Left lung (tissue), 10 donors: ENCODE measurements around the gene MYO1F. TPM values are rescaled to one million over a fixed set of nuclear protein-coding genes. Genes with fewer than 3 reads are reported as not detected.
A peak's percentile ranks its signal among the peaks of the same experiment; 100 is the strongest.

Source experiments
- ATAC-seq: fragments of 200-7000 bp; cut with Tn5 transposase; one replicate; pipeline ENCODE4 v1.9.1; 2020; ENCODE audit warnings: moderate library complexity
- DNase-seq, 4 donors: peaks; one replicate each; pipeline ENCODE4 v3.0.0-alpha.2; 2013 to 2020
- H3K27ac ChIP-seq, 2 donors: fragments of 200-600 bp; sonication (generic) in 1 of 2; one replicate each; pipeline versions ENCODE4 v1.5.0 to v1.8.0; 2020 to 2021
- H3K27me3 ChIP-seq, 2 donors: fragments of 200-600 bp; sonication (generic) in 1 of 2; one replicate each; pipeline versions ENCODE4 v1.5.0 to v1.8.0; 2020 to 2021
- H3K36me3 ChIP-seq, 2 donors: fragments of 200-600 bp; sonication (generic) in 1 of 2; one replicate each; pipeline versions ENCODE4 v1.5.0 to v1.8.0; 2020 to 2021
- H3K4me1 ChIP-seq, 2 donors: fragments of 200-600 bp; one replicate each; pipeline ENCODE4 v1.8.0; 2021
- H3K4me3 ChIP-seq, 2 donors: fragments of 200-600 bp; sonication (generic) in 1 of 2; one replicate each; pipeline versions ENCODE4 v1.5.0 to v1.8.0; 2020 to 2021; ENCODE audit warnings: mild to moderate bottlenecking in 1 of 2
- H3K9me3 ChIP-seq, 2 donors: fragments of 200-600 bp; sonication (generic) in 1 of 2; one replicate each; pipeline versions ENCODE4 v1.5.0 to v1.8.0; 2020 to 2021
- intact Hi-C, 2 donors: fragments of 100-400 bp; cut with DNase I; formaldehyde crosslinking; loops; one replicate each; pipeline versions ENCODE4 v1.11.2 to v1.14.2; 2022
- polyA plus RNA-seq, 6 donors: library from polyadenylated mRNA; unstranded; fragments of 120-200 nt; gene quantifications; one replicate each; pipeline ENCODE4 v1.2.1, GENCODE V29; 2013; ENCODE audit not compliant: insufficient read length in 6 of 6
- total RNA-seq, 2 donors: library from RNA; stranded (reverse); fragmentation: NEBNext Ultra II Directional; extraction: Animal tissue kit (Norgen Biotek cat#: 25700); gene quantifications; one replicate each; pipeline ENCODE4 v1.2.1, GENCODE V29; 2021
- TF ChIP-seq, protein P1 (sequence below), 2 donors: fragments of 200-600 bp; sonication (generic) in 1 of 2; IDR thresholded peaks; one replicate each; pipeline versions ENCODE4 v1.5.0 to v1.8.0; 2021; ENCODE audit warnings: antibody characterized with exemption in 2 of 2
- donor health status: DM: no; HTN: yes; CAD: no.
- donor health status: DM: no; HTN: no; CAD: no.

Gene MYO1F
- total and polyA plus RNA-seq, 8 donors = 11.3 to 161 (median 13.8) TPM

DNA sequence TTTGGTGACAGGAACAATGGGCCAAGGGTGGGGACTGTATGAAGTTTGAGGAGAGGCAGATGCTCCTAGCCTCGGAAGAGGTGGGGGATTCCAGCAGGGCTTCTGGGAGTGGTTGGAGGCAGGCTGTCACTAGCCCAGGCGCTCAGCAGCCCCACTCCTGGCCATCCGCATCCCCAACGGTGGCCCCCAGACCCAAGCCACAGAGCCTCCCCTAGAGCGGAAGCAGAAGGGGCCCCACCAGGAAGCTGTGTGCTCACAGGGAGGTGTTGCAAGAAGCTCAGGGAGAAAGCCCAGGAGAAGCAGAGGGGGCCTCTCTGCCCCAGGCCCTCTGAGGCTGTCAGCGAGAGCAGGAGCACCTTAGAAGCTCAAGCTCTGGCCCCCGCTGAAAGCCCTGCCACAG lies 83.1 kb downstream of the MYO1F start:
- DNase-seq (peak in 1 of 4 donors; percentile 87), ATAC-seq (peak; percentile 6)
- H3K27ac ChIP-seq = peak overlapping the region in 1 of 2 donors; percentile 95
- TF ChIP-seq, protein P1, sequence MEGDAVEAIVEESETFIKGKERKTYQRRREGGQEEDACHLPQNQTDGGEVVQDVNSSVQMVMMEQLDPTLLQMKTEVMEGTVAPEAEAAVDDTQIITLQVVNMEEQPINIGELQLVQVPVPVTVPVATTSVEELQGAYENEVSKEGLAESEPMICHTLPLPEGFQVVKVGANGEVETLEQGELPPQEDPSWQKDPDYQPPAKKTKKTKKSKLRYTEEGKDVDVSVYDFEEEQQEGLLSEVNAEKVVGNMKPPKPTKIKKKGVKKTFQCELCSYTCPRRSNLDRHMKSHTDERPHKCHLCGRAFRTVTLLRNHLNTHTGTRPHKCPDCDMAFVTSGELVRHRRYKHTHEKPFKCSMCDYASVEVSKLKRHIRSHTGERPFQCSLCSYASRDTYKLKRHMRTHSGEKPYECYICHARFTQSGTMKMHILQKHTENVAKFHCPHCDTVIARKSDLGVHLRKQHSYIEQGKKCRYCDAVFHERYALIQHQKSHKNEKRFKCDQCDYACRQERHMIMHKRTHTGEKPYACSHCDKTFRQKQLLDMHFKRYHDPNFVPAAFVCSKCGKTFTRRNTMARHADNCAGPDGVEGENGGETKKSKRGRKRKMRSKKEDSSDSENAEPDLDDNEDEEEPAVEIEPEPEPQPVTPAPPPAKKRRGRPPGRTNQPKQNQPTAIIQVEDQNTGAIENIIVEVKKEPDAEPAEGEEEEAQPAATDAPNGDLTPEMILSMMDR (IDR thresholded peaks at IDR 0.05) = no peak
- no peaks in the 10 kb centered on the region for H3K9me3 ChIP-seq
- H3K36me3 ChIP-seq = peaks cover 0 to 51% of the 10 kb centered on the region in 2 donors
- intact Hi-C loops = no loop called here
- H3K27me3 ChIP-seq = no peaks in the 10 kb centered on the region
- H3K4me3 ChIP-seq = peak overlapping the region in 1 of 2 donors; percentile 20
- peaks cover 0 to 85% of the 10 kb centered on the region in 2 donors for H3K4me1 ChIP-seq

DNA sequence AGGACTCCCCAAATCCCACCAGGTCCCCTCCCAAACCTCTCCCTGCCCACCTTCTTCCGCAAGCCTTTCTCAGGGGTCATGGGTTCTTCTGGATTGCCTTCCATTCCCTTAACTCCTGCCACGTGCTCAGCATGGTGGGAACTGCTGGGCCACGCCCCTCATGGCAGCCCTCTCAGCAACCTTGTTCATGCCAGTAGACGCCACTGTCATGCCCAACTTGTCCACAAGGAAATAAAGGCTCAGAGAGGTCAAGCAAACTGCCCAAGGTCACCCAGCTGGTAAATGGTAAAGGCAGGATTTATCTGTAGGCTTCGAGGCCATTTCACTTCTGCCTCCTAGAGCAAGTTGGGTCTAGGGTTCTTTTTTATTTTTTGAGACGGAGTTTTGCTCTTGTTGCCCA lies 85.7 kb downstream of the MYO1F start:
- H3K27me3 ChIP-seq = no peaks in the 10 kb centered on the region
- no peak overlapping the region for H3K4me3 ChIP-seq
- intact Hi-C loops = no loop called here
- H3K27ac ChIP-seq = peak overlapping the region in 1 of 2 donors; percentile 95
- DNase-seq (peak in 1 of 4 donors; percentile 43), ATAC-seq (no peak)
- peaks cover 0 to 86% of the 10 kb centered on the region in 2 donors for H3K4me1 ChIP-seq
- H3K36me3 ChIP-seq = peaks cover 0 to 57% of the 10 kb centered on the region in 2 donors
- H3K9me3 ChIP-seq = no peaks in the 10 kb centered on the region
- TF ChIP-seq, protein P1 (IDR thresholded peaks at IDR 0.05) = no peak

DNA sequence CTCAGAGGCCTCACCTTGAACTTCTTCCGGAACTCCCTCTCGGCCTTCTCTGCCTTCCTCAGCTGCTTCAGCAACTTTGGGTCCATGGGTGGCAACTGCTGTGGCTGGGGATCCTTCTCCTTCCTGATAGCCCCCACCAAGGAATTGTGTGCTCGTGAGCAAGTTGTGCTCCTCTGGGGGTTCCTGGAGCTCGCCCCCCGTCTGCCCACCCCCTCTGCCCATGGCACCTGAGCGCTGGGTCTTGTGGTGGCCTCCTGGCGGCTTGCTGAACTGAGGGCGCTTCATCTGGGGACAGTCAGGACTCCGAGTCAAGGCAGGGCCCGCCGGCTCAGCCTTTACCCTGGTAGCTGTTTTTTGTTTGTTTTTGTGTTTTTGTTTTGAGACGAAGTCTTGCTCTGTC lies 86.4 kb downstream of the MYO1F start:
- ATAC-seq (no peak), DNase-seq (peak in 1 of 4 donors; percentile 64)
- H3K27me3 ChIP-seq = no peaks in the 10 kb centered on the region
- intact Hi-C loops = no loop called here
- H3K27ac ChIP-seq = peak overlapping the region in 1 of 2 donors; percentile 95
- no peak overlapping the region for H3K4me3 ChIP-seq
- TF ChIP-seq, protein P1 (IDR thresholded peaks at IDR 0.05) = no peak
- peaks cover 0 to 59% of the 10 kb centered on the region in 2 donors for H3K36me3 ChIP-seq
- H3K4me1 ChIP-seq = peaks cover 0 to 86% of the 10 kb centered on the region in 2 donors
- H3K9me3 ChIP-seq = no peaks in the 10 kb centered on the region

DNA sequence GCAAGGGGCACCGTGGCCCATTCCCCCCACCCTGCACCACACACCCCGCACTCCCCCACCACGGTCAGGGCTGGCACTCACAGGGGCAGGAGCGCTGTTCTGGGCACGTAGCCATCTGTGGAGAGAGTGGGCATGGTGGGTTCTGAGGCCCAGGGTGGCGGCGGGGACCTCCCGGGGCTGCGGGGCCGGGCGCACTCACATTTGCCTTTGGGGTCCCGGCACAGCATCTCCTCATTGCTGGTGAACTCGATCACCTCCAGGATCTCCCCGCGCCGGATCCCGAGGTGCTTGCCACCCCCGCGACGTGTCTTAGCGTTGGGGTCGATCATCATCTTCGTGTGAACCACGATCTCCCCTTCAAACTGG lies 86.9 kb downstream of the MYO1F start:
- Histone ChIP-seq H3K9me3 (no peaks in the 10 kb centered on the region), H3K27ac (peak overlapping the region in 1 of 2 donors; percentile 95), H3K4me3 (no peak overlapping the region), H3K27me3 (no peaks in the 10 kb centered on the region), H3K4me1 (peaks cover 0 to 86% of the 10 kb centered on the region in 2 donors), H3K36me3 (peaks cover 2 to 62% of the 10 kb centered on the region in 2 donors)
- DNase-seq (peak in 1 of 4 donors; percentile 72), ATAC-seq (no peak)
- intact Hi-C loops = no loop called here
- TF ChIP-seq, protein P1 (IDR thresholded peaks at IDR 0.05) = no peak

DNA sequence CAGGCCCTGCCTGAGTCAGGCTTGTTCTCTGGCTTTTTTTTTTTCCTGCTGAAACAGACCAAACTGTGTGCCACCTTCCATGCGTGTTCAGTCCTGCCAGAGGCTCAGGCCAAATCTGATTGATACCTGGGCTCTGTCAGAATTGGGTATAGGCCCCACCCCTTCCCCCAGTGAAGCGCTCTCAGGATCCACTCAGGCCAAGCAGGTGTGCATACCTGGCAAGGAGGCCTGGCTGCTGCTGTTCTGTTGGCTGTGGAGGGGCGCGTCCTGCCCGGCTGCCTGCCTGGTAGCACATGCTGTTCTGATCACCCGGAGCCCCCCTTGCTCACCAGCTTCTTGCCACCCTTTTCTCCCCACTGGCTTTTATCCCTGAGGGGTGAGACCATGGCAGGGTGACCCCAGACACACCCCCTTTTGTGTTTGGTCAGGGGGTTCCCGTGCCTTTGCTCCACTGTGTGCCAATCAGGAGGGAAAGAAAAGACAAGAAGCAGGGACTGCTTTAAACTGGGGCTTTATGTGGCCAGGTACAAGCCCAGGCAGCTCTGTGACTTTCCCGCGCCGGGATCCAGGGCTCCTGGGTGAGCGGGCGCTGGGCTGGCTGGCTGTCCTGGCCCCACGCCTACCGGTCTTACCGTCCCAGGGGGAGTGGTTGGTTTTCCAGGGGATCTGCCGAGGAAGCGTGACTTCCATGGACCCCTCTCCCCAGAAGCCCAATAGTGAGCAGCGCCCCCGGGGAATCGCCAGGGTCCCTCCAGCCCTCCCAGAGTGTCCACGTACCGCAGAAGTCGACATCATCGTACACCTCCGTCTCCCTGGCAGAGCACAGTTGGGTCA lies 87.5 kb downstream of the MYO1F start:
- ATAC-seq (peak; percentile 63), DNase-seq (peak in 1 of 4 donors; percentile 65)
- intact Hi-C loops = no loop called here
- Histone ChIP-seq H3K4me1 (peaks cover 0 to 86% of the 10 kb centered on the region in 2 donors), H3K27me3 (no peaks in the 10 kb centered on the region), H3K4me3 (no peak overlapping the region), H3K27ac (peak overlapping the region in 1 of 2 donors; percentile 95), H3K36me3 (peaks cover 2 to 68% of the 10 kb centered on the region in 2 donors), H3K9me3 (no peaks in the 10 kb centered on the region)
- TF ChIP-seq, protein P1 (IDR thresholded peaks at IDR 0.05) = no peak
